ENCODE data around the gene CRACDL.

- TF ChIP-seq CTCF (IDR thresholded peaks at IDR 0.05): no peak
- TF ChIP-seq POLR2A (IDR thresholded peaks at IDR 0.05): no peak
Observed at GRCh38 chr2:98857001-98857400, 79.0 kb downstream of the CRACDL start.
